ENCODE results near the gene NRP1. TPM values are rescaled to one million over a fixed set of nuclear protein-coding genes. Genes with fewer than 3 reads are reported as not detected.
A peak's percentile ranks its signal among the peaks of the same experiment; 100 is the strongest.

NRP1 gene
- polyA plus RNA-seq, 2 of the 4 experiments (the other 2 are of a cell fraction), result 121 to 259 TPM

DNA sequence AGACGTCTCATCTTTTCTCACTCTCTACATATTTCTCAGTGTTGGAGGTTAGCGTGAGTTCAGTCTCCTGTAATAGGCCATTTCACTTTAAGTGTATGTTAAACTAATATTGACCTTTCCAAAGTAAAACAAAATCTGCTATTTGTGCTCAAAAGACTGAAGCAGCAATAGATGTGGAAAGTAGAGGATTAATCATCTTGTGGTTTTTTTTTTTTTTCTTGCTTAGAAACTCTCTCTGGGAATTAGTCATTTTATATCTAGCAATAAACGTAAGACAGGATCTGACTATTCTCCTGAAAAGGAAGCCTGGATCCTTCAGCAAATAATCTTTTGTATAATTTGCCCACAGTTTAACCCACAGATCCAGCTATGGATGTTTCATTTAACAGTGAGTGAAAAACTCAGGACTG, 81.7 kb downstream of the NRP1 start (continued):
- TF ChIP-seq MYC (IDR thresholded peaks at IDR 0.05; ENCODE audit: borderline replicate concordance, low read length) (no peak), HOXB13 (CRISPR knock-in tag; IDR thresholded peaks at IDR 0.05; ENCODE audit: low read depth) (no peak), CTCF (IDR thresholded peaks at IDR 0.05) (no peak), EP300 (IDR thresholded peaks at IDR 0.05) (peak; percentile 63 to 76; a peak in 2 of 5 replicates), EHMT2 (IDR thresholded peaks at IDR 0.05; ENCODE audit: low read depth) (no peak), JUNB (IDR thresholded peaks at IDR 0.05) (peak; percentile 89), RCOR1 (IDR thresholded peaks at IDR 0.05; ENCODE audit: low read depth, low read length) (no peak), EHF (CRISPR knock-in tag; IDR thresholded peaks at IDR 0.05) (no peak), SREBF2 (IDR thresholded peaks at IDR 0.05) (no peak), ZSCAN20 (CRISPR knock-in tag; IDR thresholded peaks at IDR 0.05) (no peak), NR3C1 (IDR thresholded peaks at IDR 0.05) (no peak), FOSB (CRISPR knock-in tag; IDR thresholded peaks at IDR 0.05) (no peak), GATA3 (IDR thresholded peaks at IDR 0.05; ENCODE audit: borderline replicate concordance) (peak; percentile 79; the same call in 1 of the 2 replicates), POLR2AphosphoS2 (conservative IDR thresholded peaks at IDR 0.05; ENCODE audit: low read length) (no peak), REST (IDR thresholded peaks at IDR 0.05) (no peak), FOSL2 (IDR thresholded peaks at IDR 0.05) (peak; percentile 69), FOSL2 (CRISPR knock-in tag; IDR thresholded peaks at IDR 0.05) (peak; percentile 66), CEBPB (IDR thresholded peaks at IDR 0.05) (peak; percentile 38 to 61; a peak in 2 of 4 replicates)
- TF ChIP-seq, protein P1, sequence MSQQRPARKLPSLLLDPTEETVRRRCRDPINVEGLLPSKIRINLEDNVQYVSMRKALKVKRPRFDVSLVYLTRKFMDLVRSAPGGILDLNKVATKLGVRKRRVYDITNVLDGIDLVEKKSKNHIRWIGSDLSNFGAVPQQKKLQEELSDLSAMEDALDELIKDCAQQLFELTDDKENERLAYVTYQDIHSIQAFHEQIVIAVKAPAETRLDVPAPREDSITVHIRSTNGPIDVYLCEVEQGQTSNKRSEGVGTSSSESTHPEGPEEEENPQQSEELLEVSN (IDR thresholded peaks at IDR 0.05; ENCODE audit: borderline replicate concordance, low read depth), result no peak
- TF ChIP-seq, protein P2, sequence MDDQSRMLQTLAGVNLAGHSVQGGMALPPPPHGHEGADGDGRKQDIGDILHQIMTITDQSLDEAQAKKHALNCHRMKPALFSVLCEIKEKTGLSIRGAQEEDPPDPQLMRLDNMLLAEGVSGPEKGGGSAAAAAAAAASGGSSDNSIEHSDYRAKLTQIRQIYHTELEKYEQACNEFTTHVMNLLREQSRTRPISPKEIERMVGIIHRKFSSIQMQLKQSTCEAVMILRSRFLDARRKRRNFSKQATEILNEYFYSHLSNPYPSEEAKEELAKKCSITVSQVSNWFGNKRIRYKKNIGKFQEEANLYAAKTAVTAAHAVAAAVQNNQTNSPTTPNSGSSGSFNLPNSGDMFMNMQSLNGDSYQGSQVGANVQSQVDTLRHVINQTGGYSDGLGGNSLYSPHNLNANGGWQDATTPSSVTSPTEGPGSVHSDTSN (IDR thresholded peaks at IDR 0.05), result no peak
- TF ChIP-seq, protein P3, sequence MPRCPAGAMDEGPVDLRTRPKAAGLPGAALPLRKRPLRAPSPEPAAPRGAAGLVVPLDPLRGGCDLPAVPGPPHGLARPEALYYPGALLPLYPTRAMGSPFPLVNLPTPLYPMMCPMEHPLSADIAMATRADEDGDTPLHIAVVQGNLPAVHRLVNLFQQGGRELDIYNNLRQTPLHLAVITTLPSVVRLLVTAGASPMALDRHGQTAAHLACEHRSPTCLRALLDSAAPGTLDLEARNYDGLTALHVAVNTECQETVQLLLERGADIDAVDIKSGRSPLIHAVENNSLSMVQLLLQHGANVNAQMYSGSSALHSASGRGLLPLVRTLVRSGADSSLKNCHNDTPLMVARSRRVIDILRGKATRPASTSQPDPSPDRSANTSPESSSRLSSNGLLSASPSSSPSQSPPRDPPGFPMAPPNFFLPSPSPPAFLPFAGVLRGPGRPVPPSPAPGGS (IDR thresholded peaks at IDR 0.05), result 0 out of 3 replicates have a peak, but pooled peaks have one; percentile 50
- TF ChIP-seq, protein P4, sequence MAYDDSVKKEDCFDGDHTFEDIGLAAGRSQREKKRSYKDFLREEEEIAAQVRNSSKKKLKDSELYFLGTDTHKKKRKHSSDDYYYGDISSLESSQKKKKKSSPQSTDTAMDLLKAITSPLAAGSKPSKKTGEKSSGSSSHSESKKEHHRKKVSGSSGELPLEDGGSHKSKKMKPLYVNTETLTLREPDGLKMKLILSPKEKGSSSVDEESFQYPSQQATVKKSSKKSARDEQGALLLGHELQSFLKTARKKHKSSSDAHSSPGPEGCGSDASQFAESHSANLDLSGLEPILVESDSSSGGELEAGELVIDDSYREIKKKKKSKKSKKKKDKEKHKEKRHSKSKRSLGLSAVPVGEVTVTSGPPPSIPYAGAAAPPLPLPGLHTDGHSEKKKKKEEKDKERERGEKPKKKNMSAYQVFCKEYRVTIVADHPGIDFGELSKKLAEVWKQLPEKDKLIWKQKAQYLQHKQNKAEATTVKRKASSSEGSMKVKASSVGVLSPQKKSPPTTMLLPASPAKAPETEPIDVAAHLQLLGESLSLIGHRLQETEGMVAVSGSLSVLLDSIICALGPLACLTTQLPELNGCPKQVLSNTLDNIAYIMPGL (CRISPR knock-in tag; IDR thresholded peaks at IDR 0.05; ENCODE audit: borderline replicate concordance), result no peak
